Duodenal mucosa (tissue), 2 donors: ENCODE measurements around the gene MMP12.
"Not testable (repeated sequence)": the region's sequence is repeated elsewhere in the genome, so short reads cannot be mapped to it uniquely, and the experiment has no call there.

ENCODE experiments used
- H3K27ac ChIP-seq: one replicate; pipeline ENCODE4 v1.7.0; 2013; ENCODE audit warnings: low read depth, low read length
- H3K27me3 ChIP-seq, 2 donors: one replicate each; pipeline ENCODE4 v1.7.0; 2013; ENCODE audit warnings: low read length in 2 of 2, control low read depth in 1 of 2; ENCODE audit not compliant: insufficient read depth in 2 of 2, control insufficient read depth in 1 of 2
- H3K36me3 ChIP-seq, 2 donors: one replicate each; pipeline ENCODE4 v1.7.0; 2013; ENCODE audit warnings: low read length in 2 of 2, control low read depth in 1 of 2; ENCODE audit not compliant: insufficient read depth in 2 of 2, control insufficient read depth in 1 of 2
- H3K4me1 ChIP-seq, 2 donors: one replicate each; pipeline ENCODE4 v1.7.0; 2013; ENCODE audit warnings: low read length in 2 of 2, control low read depth in 1 of 2; ENCODE audit not compliant: insufficient read depth in 2 of 2, control insufficient read depth in 1 of 2
- H3K4me3 ChIP-seq, 2 donors: one replicate each; pipeline ENCODE4 v1.7.0; 2013; ENCODE audit warnings: low read length in 2 of 2, low read depth in 1 of 2
- H3K9ac ChIP-seq, 2 donors: one replicate each; pipeline ENCODE4 v1.7.0; 2013; ENCODE audit warnings: low read length in 2 of 2, low read depth in 1 of 2
- H3K9me3 ChIP-seq, 2 donors: one replicate each; pipeline ENCODE4 v1.7.0; 2013; ENCODE audit warnings: low read length in 2 of 2, control low read depth in 1 of 2; ENCODE audit not compliant: control insufficient read depth in 1 of 2

The MMP12 gene

DNA sequence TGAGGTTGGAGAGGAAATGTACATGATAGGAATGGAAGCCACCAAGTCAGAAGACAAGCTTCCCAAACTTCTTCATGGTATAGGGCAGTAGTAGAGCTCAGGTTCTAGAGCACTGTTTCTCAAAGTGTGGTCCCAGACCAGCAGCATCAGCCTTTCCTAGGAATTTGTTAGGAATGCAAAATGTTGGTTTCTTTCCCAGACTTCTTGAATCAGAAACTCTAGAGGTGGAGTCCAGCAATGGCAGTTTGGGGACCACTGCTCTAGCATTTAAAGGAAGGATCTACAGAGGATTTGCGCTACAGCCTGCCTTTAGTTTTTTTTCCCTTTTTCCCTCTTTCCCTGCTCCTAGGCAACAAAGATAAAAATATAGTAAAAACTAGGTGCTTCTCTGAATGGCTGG lies 17.0 kb upstream of the MMP12 start:
- no peaks in the 10 kb centered on the region for H3K27me3 ChIP-seq
- H3K36me3 ChIP-seq, result no peaks in the 10 kb centered on the region
- H3K9me3 ChIP-seq, result peaks cover 4 to 5% of the 10 kb centered on the region in 2 donors
- H3K27ac ChIP-seq, result no peak overlapping the region
- no peak overlapping the region for H3K9ac ChIP-seq
- H3K4me1 ChIP-seq, result no peaks in the 10 kb centered on the region
- H3K4me3 ChIP-seq, result no peak overlapping the region

DNA sequence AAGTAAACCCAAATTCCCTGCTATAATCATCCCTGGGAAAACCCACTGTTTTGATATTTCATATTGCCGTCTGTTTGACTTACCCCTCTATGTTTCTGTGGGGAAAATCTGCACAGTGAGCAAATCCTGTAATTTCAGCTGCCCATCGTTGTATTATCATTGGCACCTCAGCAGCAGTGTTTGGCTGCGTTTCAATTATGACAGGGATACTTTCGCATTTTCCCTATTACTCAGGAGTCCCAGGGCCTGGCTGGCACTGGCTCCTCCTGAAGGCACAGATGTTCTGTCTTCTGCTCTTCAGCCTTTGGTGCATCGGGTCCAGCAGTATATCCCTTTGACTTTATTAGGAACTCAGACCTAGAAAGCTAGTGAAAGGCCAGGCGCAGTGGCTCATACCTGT lies 12.2 kb upstream of the MMP12 start:
- Histone ChIP-seq H3K27me3 (no peaks in the 10 kb centered on the region), H3K36me3 (no peaks in the 10 kb centered on the region), H3K4me3 (no peak overlapping the region), H3K9ac (no peak overlapping the region), H3K4me1 (peaks cover 0 to 7% of the 10 kb centered on the region in 2 donors), H3K9me3 (no peaks in the 10 kb centered on the region), H3K27ac (no peak overlapping the region)

DNA sequence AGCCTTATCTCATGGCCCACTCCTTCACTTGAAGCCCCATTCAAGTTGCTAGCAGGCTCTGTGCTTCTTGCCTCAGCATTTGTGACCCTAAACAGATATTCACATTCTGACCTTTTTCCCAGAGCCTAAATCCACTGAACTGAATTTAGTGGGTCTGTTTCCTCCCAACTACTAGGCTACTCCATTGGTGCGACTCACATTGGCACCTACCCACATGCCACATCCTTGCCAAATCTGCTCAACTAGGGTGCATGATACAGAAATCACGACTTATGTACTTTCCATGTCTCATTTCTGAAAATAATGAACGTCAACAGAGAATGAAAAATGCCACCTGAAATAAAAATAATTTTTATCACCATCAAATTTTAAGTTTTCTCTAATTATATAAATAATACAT lies 8.4 kb upstream of the MMP12 start:
- no peak overlapping the region for H3K4me3 ChIP-seq
- no peaks in the 10 kb centered on the region for H3K9me3 ChIP-seq
- peaks cover 0 to 7% of the 10 kb centered on the region in 2 donors for H3K4me1 ChIP-seq
- no peaks in the 10 kb centered on the region for H3K36me3 ChIP-seq
- no peak overlapping the region for H3K27ac ChIP-seq
- no peaks in the 10 kb centered on the region for H3K27me3 ChIP-seq
- H3K9ac ChIP-seq, result no peak overlapping the region

DNA sequence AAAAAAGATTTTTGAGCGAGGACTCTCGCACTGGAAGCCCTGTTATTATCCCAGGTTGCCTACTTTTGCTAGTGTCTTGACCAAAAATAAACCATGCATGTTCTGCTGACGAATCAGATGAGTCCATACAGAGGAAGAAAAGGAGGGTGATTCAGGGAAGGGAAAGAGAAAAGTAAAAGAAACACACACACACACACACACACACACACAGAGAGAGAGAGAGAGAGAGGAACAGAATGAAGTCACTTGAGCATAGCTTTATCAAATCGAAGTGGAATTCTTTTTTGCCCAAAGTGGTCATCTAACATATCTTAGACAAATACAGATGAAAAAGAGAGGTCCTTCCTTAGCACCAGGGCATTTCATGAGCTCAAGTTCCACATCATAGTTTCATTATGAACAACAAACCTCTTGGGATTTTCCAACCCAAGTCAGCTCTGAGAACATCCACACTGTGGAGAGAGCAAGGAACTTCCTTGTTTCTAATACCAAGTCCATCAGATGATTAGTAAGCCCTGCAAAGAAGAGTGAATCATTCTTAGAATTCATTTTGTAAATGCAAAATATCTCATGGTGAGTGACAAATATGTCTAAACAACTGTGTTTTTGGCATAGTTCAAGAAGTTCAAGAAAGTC lies 7.7 kb upstream of the MMP12 start:
- H3K27me3 ChIP-seq, result no peaks in the 10 kb centered on the region
- no peak overlapping the region for H3K4me3 ChIP-seq
- H3K9ac ChIP-seq, result no peak overlapping the region
- no peaks in the 10 kb centered on the region for H3K9me3 ChIP-seq
- no peak overlapping the region for H3K27ac ChIP-seq
- H3K36me3 ChIP-seq, result no peaks in the 10 kb centered on the region
- H3K4me1 ChIP-seq, result peaks cover 0 to 7% of the 10 kb centered on the region in 2 donors

DNA sequence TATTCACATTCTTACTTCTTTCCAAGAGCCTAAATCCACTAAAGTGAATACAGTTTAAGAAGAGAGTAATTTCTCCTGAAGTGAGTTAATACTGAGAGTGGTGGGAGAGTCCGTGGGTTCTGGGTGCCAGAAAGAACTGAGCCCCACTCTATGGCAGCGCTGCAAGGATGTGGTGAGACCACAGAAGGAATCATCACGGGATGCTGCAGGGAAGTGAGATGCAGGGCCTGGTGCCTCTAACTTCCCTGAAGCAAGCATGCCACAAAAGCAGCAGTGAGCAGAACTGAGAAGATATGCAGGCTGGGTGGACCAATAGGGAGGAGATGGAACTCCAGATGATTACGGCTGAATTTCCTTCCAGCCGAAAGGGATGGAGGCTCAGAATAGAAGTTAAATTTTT lies 5.0 kb upstream of the MMP12 start:
- no peaks in the 10 kb centered on the region for H3K9me3 ChIP-seq
- no peak overlapping the region for H3K9ac ChIP-seq
- no peaks in the 10 kb centered on the region for H3K27me3 ChIP-seq
- peaks cover 0 to 7% of the 10 kb centered on the region in 2 donors for H3K4me1 ChIP-seq
- H3K4me3 ChIP-seq, result no peak overlapping the region
- no peaks in the 10 kb centered on the region for H3K36me3 ChIP-seq
- H3K27ac ChIP-seq, result no peak overlapping the region

DNA sequence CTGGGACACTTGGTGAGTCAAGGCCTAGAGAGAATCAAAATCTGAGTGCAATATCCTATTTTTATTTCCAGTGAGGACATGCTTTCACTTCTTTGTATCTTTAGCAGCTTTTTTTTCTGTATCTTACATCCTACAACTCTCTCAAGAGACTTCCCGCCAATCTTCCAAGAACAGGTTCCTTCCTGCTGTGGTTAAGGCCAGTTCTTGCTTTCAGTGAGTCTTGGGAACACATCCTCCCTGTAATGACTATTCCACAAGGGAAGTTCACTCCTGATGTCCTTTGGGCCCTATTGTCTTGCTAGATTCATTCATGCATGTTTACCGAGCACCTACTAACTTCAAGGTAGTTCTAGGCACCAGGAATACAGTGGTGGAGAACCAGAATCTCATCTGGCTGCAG lies 3.8 kb upstream of the MMP12 start:
- Histone ChIP-seq H3K4me3 (no peak overlapping the region), H3K4me1 (peaks cover 0 to 7% of the 10 kb centered on the region in 2 donors), H3K27ac (no peak overlapping the region), H3K9me3 (no peaks in the 10 kb centered on the region), H3K27me3 (no peaks in the 10 kb centered on the region), H3K9ac (no peak overlapping the region), H3K36me3 (no peaks in the 10 kb centered on the region)

DNA sequence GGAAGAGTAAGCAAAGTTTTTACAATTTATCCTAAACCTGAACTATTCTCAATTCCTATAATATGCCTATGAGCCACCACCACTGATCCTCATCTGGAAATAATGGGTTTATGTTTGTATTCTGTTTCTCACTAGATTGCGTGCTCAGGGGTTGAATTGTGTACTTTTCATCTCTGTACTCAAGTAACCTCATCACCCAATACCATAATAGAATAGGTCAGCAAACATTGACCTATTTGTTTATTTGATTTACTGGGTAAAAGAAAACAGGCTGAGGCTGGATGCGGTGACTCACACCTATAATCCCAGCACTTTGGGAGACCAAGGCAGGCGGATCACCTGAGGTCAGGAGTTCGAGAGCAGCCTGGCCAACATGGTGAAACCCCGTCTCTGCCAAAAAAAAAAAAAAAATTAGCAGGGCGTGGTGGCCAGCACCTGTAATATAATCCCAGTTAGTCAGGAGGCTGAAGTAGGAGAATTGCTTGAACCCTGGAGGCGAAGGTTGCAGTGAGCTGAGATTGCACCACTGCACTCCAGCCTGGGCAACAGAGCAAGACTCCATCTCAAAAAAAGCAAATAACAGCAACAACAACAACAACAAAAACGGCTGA lies 5.3 kb downstream of the MMP12 start:
- H3K27me3 ChIP-seq, H3K27ac ChIP-seq, H3K9me3 ChIP-seq, H3K4me3 ChIP-seq, H3K4me1 ChIP-seq, H3K9ac ChIP-seq, H3K36me3 ChIP-seq: not testable (repeated sequence)

DNA sequence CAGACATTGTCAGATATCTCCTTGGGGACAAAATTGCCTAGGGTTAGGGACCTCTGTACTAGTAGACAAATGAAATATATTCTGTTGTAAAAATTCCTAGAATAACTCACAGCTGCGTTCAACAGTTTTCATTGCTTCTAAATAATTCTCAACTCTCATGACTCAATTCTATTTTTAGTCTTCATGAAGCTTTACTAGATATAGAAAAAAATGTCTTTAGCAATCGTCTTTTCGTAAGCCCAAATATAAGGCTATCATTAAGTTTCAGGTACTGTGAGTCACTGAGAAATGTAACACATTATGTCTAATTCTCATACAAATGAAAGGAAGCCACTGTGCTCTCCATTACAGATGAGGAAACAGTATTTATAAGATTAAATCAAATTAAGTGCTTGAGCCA lies 6.4 kb downstream of the MMP12 start:
- Histone ChIP-seq H3K27ac (no peak overlapping the region), H3K9me3 (no peaks in the 10 kb centered on the region), H3K27me3 (no peaks in the 10 kb centered on the region), H3K4me3 (no peak overlapping the region), H3K4me1 (peaks cover 5 to 17% of the 10 kb centered on the region in 2 donors), H3K9ac (no peak overlapping the region), H3K36me3 (no peaks in the 10 kb centered on the region)

DNA sequence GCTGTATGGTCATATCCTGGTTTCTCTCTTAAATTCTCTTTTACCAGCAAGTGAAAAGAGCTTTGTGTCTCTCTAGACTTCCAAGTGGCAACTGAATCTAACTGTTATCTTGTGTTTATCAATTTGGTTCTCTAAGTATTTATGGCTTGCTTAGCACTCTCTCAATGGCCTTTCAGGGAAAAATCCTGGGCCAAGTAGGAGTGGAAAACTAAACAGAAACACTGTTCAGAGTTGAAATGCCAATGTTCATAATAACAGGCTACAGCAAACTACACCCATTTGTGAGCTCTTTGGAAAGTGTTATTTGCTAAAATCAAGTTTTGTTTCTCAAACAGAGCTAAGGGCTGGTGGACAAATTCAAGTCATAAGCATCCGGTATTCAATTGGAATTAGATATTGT lies 10.1 kb downstream of the MMP12 start:
- no peak overlapping the region for H3K27ac ChIP-seq
- H3K9me3 ChIP-seq, result no peaks in the 10 kb centered on the region
- no peak overlapping the region for H3K9ac ChIP-seq
- peaks cover 5 to 17% of the 10 kb centered on the region in 2 donors for H3K4me1 ChIP-seq
- H3K36me3 ChIP-seq, result no peaks in the 10 kb centered on the region
- no peaks in the 10 kb centered on the region for H3K27me3 ChIP-seq
- H3K4me3 ChIP-seq, result no peak overlapping the region

DNA sequence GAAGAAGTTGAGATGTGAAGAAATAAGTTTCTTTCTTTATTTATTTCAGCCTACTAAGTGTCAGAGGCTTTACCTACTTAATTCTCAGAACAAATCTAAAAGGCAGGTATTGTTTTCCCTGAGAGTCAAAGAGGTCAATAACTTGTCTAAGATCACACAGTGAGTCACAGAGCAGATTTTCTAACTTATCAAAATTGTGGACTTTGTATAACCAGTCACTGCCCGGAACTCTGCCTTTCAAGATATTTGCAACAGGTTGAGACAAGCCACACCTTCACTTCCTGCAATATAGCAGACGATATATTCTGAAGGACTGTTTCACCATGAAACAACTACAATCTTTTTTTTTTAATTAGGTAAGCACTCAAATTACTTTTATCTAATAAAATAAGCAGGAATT lies 20.8 kb downstream of the MMP12 start:
- peak overlapping the region; percentile 25 for H3K27ac ChIP-seq
- H3K36me3 ChIP-seq, result no peaks in the 10 kb centered on the region
- no peaks in the 10 kb centered on the region for H3K27me3 ChIP-seq
- H3K9ac ChIP-seq, result no peak overlapping the region
- H3K9me3 ChIP-seq, result no peaks in the 10 kb centered on the region
- peaks cover 16 to 27% of the 10 kb centered on the region in 2 donors for H3K4me1 ChIP-seq
- no peak overlapping the region for H3K4me3 ChIP-seq
